CD4-positive, alpha-beta T cell (primary cell): ENCODE data around the gene TPH2. TPM values are rescaled to one million over a fixed set of nuclear protein-coding genes. Genes with fewer than 3 reads are reported as not detected.

Experiments used
- ATAC-seq: fragments of 200-7000 bp; cut with Tn5 transposase; one replicate; pipeline ENCODE4 v1.10.0; 2022; ENCODE audit warnings: mild to moderate bottlenecking; ENCODE audit not compliant: poor library complexity
- CTCF ChIA-PET: fragments of 350-600 bp; sonication (Branson Sonifier 250); formaldehyde crosslinking; loops from one replicate; lab custom pipeline; 2021; ENCODE audit warnings: antibody characterized with exemption, inconsistent platforms; lab: Charles Lee
- POLR2A ChIA-PET: fragments of 350-600 bp; sonication (Branson Sonifier 250); formaldehyde crosslinking; loops from one replicate; lab custom pipeline; 2021; ENCODE audit warnings: antibody characterized with exemption, inconsistent platforms; lab: Charles Lee
- DNase-seq, 14 experiments: peaks; one replicate each; pipeline ENCODE4 v3.0.0-alpha.2; 2013 to 2020; ENCODE audit warnings: mixed read lengths in 2 of 14
- H3K27ac ChIP-seq, 2 donors: one replicate each; pipeline versions ENCODE4 v1.5.1 to v1.7.0; 2013; ENCODE audit warnings: low read length in 2 of 2, low read depth in 1 of 2, mild to moderate bottlenecking in 1 of 2
- H3K27me3 ChIP-seq, 2 experiments: 1 replicate in 1 of 2; 2 replicates in 1 of 2; pipeline versions ENCODE4 v1.6.1 to v1.7.0; 2013; ENCODE audit warnings: low read length in 2 of 2, control low read depth in 1 of 2, mild to moderate bottlenecking in 1 of 2, moderate library complexity in 1 of 2; ENCODE audit not compliant: insufficient read depth in 2 of 2, control insufficient read depth in 1 of 2
- H3K36me3 ChIP-seq: one replicate; pipeline ENCODE4 v1.6.1; 2013; ENCODE audit warnings: low read length, control low read depth; ENCODE audit not compliant: insufficient read depth
- H3K4me1 ChIP-seq: one replicate; pipeline ENCODE4 v1.6.1; 2013; ENCODE audit warnings: low read length, control low read depth; ENCODE audit not compliant: insufficient read depth
- H3K4me3 ChIP-seq: one replicate; pipeline ENCODE4 v1.5.1; 2013; ENCODE audit warnings: mild to moderate bottlenecking, low read length, moderate library complexity
- H3K9me3 ChIP-seq, 2 experiments: 1 replicate in 1 of 2; 2 replicates in 1 of 2; pipeline versions ENCODE4 v1.6.1 to v1.7.0; 2013; ENCODE audit warnings: low read length in 2 of 2, mild to moderate bottlenecking in 2 of 2, control low read depth in 1 of 2, moderate library complexity in 1 of 2; ENCODE audit not compliant: control insufficient read depth in 1 of 2, insufficient read depth in 1 of 2
- H3K27ac Mint-ChIP-seq: one replicate; pipeline ENCODE4 v1.8.0; 2020; ENCODE audit warnings: mixed read lengths
- H3K27me3 Mint-ChIP-seq: one replicate; pipeline ENCODE4 v1.8.0; 2021; ENCODE audit warnings: mixed read lengths
- H3K36me3 Mint-ChIP-seq: one replicate; pipeline ENCODE4 v1.8.0; 2021; ENCODE audit warnings: low read depth, mixed read lengths
- H3K4me1 Mint-ChIP-seq: one replicate; pipeline ENCODE4 v1.8.0; 2021; ENCODE audit warnings: low read depth, mixed read lengths
- H3K4me3 Mint-ChIP-seq: one replicate; pipeline ENCODE4 v1.8.0; 2020; ENCODE audit warnings: mild to moderate bottlenecking, mixed read lengths
- H3K9me3 Mint-ChIP-seq: one replicate; pipeline ENCODE4 v1.8.0; 2020; ENCODE audit warnings: mixed read lengths
- intact Hi-C, 2 experiments: fragments of 100-400 bp; cut with DNase I in 1 of 2; cut with micrococcal nuclease in 1 of 2; formaldehyde crosslinking; loops; one replicate each; pipeline versions ENCODE4 v1.15.1 to v1.9.0; 2023 to 2025; cut with DNase I, micrococcal nuclease
- total RNA-seq, 174 experiments: library from RNA in 2 of 174; stranded (reverse) in 2 of 174; gene quantifications; one replicate each; pipeline ENCODE4 v1.2.3 and lab custom pipeline; 2021 to 2026
- TF ChIP-seq, protein P1 (sequence below): fragments of 200-600 bp; IDR thresholded peaks from one replicate; pipeline ENCODE4 v1.8.0; 2022; ENCODE audit warnings: antibody characterized with exemption, mild to moderate bottlenecking

Gene TPH2
- total RNA-seq, 2 experiments from 2014 or later = not detected

DNA sequence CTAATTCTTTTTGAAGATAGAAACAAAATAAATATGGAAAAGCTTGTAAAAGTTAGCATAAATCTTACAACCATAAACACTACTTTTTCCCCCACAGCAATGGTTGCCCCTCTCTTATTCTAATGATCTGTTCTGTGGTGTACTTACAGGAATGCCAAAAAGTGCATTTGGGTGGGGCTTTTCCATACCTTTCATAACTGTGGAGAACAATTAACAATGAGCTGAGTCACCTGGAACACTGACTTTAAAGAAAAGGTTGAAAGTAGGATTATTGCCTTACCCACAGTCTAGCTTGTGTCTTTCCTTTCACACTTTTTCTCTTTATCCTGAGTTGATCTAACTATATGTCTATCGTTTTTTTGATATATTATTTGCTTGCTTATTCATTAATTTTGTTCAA, 86.9 kb downstream of the TPH2 start:
- H3K36me3 Mint-ChIP-seq = no peaks in the 10 kb centered on the region
- no peak overlapping the region for H3K4me3 Mint-ChIP-seq
- no peak for DNase-seq
- no peaks in the 10 kb centered on the region for H3K4me1 ChIP-seq
- H3K36me3 ChIP-seq = no peaks in the 10 kb centered on the region
- no peak for ATAC-seq
- no peaks in the 10 kb centered on the region for H3K9me3 ChIP-seq
- no peaks in the 10 kb centered on the region for H3K9me3 Mint-ChIP-seq
- H3K27me3 Mint-ChIP-seq = peaks cover 21% of the 10 kb centered on the region
- TF ChIP-seq, protein P1, sequence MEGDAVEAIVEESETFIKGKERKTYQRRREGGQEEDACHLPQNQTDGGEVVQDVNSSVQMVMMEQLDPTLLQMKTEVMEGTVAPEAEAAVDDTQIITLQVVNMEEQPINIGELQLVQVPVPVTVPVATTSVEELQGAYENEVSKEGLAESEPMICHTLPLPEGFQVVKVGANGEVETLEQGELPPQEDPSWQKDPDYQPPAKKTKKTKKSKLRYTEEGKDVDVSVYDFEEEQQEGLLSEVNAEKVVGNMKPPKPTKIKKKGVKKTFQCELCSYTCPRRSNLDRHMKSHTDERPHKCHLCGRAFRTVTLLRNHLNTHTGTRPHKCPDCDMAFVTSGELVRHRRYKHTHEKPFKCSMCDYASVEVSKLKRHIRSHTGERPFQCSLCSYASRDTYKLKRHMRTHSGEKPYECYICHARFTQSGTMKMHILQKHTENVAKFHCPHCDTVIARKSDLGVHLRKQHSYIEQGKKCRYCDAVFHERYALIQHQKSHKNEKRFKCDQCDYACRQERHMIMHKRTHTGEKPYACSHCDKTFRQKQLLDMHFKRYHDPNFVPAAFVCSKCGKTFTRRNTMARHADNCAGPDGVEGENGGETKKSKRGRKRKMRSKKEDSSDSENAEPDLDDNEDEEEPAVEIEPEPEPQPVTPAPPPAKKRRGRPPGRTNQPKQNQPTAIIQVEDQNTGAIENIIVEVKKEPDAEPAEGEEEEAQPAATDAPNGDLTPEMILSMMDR = no peak
- intact Hi-C loops = no loop called here
- no peak overlapping the region for H3K27ac ChIP-seq
- ChIA-PET POLR2A (no interaction called here), CTCF (interaction anchor here (1.4 kb wide), 1 partner anchor 8 kb away, joined by 3 read pairs; no protein-coding TSS in a partner anchor)
- no peak overlapping the region for H3K4me3 ChIP-seq
- H3K4me1 Mint-ChIP-seq = no peaks in the 10 kb centered on the region
- no peaks in the 10 kb centered on the region for H3K27me3 ChIP-seq
- H3K27ac Mint-ChIP-seq = no peak overlapping the region

DNA sequence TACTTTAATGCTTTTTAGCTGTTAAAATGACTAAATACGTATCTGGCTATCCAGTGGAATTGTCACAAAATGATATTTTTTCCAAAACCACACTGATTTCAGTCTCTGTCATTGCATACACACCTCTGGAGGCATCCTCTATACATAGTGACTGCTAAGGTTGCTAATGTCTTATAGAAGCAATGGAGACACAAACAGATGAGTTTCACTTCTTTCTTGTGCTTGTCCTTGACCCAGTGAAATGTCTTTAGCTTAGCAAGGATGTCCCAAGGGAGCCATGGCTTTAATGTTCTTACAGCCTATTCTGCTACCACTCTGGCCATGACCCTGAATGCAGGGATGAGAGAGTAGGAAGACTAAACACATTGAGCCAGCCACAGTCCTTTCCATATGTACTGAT, 90.3 kb downstream of the TPH2 start:
- no peaks in the 10 kb centered on the region for H3K9me3 Mint-ChIP-seq
- H3K36me3 Mint-ChIP-seq = no peaks in the 10 kb centered on the region
- no peaks in the 10 kb centered on the region for H3K4me1 ChIP-seq
- no peak for ATAC-seq
- no peaks in the 10 kb centered on the region for H3K9me3 ChIP-seq
- H3K4me1 Mint-ChIP-seq = no peaks in the 10 kb centered on the region
- no peaks in the 10 kb centered on the region for H3K36me3 ChIP-seq
- H3K27me3 ChIP-seq = no peaks in the 10 kb centered on the region
- H3K27ac ChIP-seq = no peak overlapping the region
- no peak for DNase-seq
- H3K4me3 ChIP-seq = no peak overlapping the region
- ChIA-PET CTCF (interaction anchor here (0.6 kb wide), 1 partner anchor 27 kb away, joined by 3 read pairs; no protein-coding TSS in a partner anchor), POLR2A (no interaction called here)
- no peak overlapping the region for H3K4me3 Mint-ChIP-seq
- H3K27ac Mint-ChIP-seq = no peak overlapping the region
- peaks cover 22% of the 10 kb centered on the region for H3K27me3 Mint-ChIP-seq
- TF ChIP-seq, protein P1 = no peak
- intact Hi-C loops = no loop called here

DNA sequence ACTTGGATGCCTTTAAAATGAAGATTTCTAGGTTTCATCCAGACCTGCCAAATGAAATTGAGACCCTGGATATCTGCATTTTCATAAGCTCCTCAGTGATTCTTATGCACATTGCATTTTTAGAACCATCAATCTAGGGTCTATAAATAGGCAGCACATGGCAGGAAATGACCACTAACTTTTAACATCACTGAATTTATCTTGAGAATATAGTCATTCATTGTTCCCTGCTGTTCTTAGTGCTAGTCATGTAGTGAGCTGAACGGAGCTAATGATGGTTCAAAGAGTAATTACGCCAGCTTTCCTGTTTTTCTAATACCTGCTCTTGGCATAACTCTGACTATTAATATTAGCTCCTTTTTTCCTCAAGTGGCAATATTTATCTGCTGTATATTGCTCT, 91.6 kb downstream of the TPH2 start:
- intact Hi-C loops = no loop called here
- H3K27ac Mint-ChIP-seq = no peak overlapping the region
- no peaks in the 10 kb centered on the region for H3K9me3 Mint-ChIP-seq
- ChIA-PET CTCF (no interaction called here), POLR2A (no interaction called here)
- DNase-seq (no peak), ATAC-seq (no peak)
- no peak overlapping the region for H3K27ac ChIP-seq
- H3K27me3 Mint-ChIP-seq = peaks cover 20% of the 10 kb centered on the region
- no peaks in the 10 kb centered on the region for H3K27me3 ChIP-seq
- TF ChIP-seq, protein P1 = no peak
- no peaks in the 10 kb centered on the region for H3K36me3 Mint-ChIP-seq
- no peaks in the 10 kb centered on the region for H3K9me3 ChIP-seq
- H3K36me3 ChIP-seq = no peaks in the 10 kb centered on the region
- no peaks in the 10 kb centered on the region for H3K4me1 Mint-ChIP-seq
- H3K4me3 ChIP-seq = no peak overlapping the region
- no peak overlapping the region for H3K4me3 Mint-ChIP-seq
- no peaks in the 10 kb centered on the region for H3K4me1 ChIP-seq
